Kidney epithelial cell (primary cell): ENCODE measurements around the gene DENND4B. TPM values are rescaled to one million over a fixed set of nuclear protein-coding genes. Genes with fewer than 3 reads are reported as not detected.

Experiments
- DNase-seq: peaks from one replicate; pipeline ENCODE4 v3.0.0-alpha.2; 2010; ENCODE audit warnings: low read depth
- H3K27me3 ChIP-seq: 2 replicates; pipeline ENCODE4 v1.6.0; 2011; ENCODE audit warnings: low read length; ENCODE audit not compliant: control insufficient read depth, insufficient read depth
- H3K36me3 ChIP-seq: 2 replicates; pipeline ENCODE4 v1.5.1; 2011; ENCODE audit warnings: low read length; ENCODE audit not compliant: control insufficient read depth, insufficient read depth
- H3K4me3 ChIP-seq: 2 replicates; pipeline ENCODE4 v1.5.1; 2011; ENCODE audit warnings: low read depth, mild to moderate bottlenecking, control low read depth, low read length
- total RNA-seq: library from RNA; depleted of rRNA; stranded (reverse); fragments of >200 nt; gene quantifications from 2 replicates; pipeline ENCODE4 v1.2.3, GENCODE V29; 2015
- TF ChIP-seq, protein P1 (sequence below): IDR thresholded peaks from 2 replicates; pipeline ENCODE4 v1.5.1; 2011; ENCODE audit warnings: mild to moderate bottlenecking, moderate library complexity, low read length, control low read depth, inconsistent platforms; ENCODE audit not compliant: insufficient read depth, poor library complexity, severe bottlenecking

The DENND4B gene
- total RNA-seq, 1 donor from 2014 or later, result 25.1 TPM

DNA sequence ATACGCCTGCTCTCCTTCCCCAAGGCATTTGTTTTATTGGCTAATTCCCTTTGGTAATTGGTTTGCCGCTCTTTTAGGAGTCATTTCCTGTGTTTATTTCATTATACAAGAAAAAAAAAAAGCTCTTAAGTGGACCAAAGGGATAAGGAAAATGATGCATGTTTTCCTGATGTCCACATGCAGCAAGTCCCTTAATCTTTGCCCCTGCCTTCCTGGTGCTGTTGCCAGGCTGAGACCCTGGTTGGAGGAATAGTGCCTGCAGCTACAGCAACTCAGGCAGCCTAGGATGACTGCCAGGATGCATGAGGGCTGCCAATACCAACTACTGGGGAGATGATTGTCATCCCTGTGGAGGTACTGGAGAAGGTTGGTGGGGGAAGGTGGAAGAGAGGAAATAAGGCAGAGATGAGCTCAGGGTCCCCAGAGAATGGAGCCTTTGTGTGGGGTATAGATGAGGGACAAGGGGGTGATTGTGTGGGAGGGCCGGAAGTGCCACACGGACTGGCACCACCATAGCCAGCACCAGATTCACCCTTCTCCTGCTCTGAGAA is 17.7 kb downstream of the DENND4B start:
- TF ChIP-seq, protein P1, sequence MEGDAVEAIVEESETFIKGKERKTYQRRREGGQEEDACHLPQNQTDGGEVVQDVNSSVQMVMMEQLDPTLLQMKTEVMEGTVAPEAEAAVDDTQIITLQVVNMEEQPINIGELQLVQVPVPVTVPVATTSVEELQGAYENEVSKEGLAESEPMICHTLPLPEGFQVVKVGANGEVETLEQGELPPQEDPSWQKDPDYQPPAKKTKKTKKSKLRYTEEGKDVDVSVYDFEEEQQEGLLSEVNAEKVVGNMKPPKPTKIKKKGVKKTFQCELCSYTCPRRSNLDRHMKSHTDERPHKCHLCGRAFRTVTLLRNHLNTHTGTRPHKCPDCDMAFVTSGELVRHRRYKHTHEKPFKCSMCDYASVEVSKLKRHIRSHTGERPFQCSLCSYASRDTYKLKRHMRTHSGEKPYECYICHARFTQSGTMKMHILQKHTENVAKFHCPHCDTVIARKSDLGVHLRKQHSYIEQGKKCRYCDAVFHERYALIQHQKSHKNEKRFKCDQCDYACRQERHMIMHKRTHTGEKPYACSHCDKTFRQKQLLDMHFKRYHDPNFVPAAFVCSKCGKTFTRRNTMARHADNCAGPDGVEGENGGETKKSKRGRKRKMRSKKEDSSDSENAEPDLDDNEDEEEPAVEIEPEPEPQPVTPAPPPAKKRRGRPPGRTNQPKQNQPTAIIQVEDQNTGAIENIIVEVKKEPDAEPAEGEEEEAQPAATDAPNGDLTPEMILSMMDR, result no peak
- no peak overlapping the region for H3K4me3 ChIP-seq
- DNase-seq, result no peak
- H3K27me3 ChIP-seq, result no peaks in the 10 kb centered on the region
- H3K36me3 ChIP-seq, result no peaks in the 10 kb centered on the region

DNA sequence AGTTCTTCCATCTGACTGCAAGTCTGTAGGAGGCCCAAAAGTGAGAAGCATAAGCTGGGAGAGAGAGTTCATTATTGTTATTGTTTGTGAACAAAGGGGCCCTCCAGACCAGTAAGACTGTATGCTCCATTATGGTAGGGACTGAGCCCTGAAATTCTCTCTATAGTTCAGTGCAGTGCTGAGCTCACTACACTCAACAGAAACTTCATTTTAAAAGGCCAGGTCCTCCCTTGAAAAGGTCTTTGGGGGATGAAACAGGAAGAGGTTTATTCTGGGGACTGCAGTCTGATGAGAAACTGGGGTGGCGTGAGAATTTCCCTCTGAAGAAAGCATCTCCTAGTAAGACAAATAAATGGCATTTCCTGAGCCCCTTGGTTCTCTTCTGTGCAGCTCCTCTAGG is 18.3 kb downstream of the DENND4B start:
- TF ChIP-seq, protein P1, result no peak
- no peak for DNase-seq

DNA sequence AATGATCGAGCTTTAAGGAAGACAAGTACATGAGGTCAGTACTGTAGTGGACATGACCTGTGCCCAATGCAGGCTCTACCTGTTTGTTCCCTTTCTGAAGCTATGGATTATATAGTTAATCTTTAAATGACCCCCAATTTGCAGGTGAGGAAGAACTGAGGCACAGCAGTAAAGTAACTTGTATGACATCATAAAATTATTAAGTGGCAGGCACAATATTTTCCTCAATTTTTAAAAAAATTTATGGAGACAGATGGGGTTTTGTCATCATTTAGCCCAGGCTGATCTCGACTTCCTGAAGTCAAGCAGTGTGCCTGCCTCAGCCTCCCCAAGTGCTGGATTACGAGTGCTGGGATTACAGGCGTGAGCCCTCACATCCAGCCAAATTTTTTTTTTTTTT is 20.1 kb downstream of the DENND4B start:
- TF ChIP-seq, protein P1, result no peak
- DNase-seq, result no peak
- Histone ChIP-seq H3K4me3 (no peak overlapping the region), H3K36me3 (no peaks in the 10 kb centered on the region), H3K27me3 (no peaks in the 10 kb centered on the region)

More for the DNA sequence above, 18.3 kb downstream of the DENND4B start:
- Histone ChIP-seq H3K4me3 (no peak overlapping the region), H3K27me3 (no peaks in the 10 kb centered on the region), H3K36me3 (no peaks in the 10 kb centered on the region)

DNA sequence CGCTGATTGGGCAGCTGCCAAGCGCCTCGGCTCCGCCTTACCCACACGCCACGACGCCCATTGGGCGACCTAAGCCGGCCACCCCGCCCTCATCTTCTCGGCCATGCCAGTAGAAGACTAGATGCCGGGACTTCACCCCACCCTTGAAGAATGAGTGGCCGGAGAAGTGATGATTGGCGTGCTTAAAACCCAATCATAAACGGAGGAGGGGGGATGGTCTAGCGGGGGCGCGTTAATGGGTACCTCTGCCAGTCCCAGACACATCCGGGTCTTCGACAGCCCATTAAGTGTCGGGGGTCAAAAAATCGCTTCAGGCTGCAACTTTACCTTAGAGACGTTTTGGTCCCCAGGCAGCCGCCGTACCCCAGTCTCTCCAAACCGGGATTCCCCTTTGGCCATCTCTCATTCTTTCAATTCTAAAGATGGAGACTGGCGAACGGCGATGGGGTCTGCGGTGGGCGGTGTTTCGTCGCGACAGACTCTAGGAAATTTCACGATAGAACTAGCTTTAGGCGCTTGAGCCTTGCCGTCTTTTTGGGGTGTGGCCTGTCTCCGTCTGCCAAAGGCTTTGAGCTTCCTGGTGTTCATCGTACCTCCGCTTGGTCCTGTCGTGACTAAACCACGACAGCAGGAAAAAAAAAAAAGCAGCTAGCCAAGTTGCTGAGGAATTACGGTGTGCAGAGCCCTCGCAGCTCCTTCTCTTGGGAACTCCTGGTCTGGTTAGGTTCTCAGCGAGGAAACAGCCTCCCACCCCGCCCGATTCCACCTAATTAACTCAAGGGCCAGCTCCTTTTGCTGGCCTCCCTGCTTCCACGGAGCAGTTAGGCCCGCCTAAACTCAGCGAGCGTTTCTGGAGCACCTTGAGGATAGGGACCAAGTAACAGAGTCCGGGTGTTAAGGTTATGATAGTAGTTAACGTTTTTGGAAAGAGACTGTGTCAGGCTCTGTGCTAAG is 23.3 kb downstream of the DENND4B start, which contains the start of gene GATAD2B:
Gene GATAD2B (minus strand): TSS at position 1 of the 954 bp plus-strand sequence. CDS start 94,625 bp downstream, outside the sequence.
- Histone ChIP-seq H3K4me3 (peak within 1 kb of the TSS; percentile 84), H3K27me3 (no peaks in the 10 kb centered on the region), H3K36me3 (no peaks in the 10 kb centered on the region)
- peak; percentile 97 for DNase-seq
- TF ChIP-seq, protein P1, result no peak

DNA sequence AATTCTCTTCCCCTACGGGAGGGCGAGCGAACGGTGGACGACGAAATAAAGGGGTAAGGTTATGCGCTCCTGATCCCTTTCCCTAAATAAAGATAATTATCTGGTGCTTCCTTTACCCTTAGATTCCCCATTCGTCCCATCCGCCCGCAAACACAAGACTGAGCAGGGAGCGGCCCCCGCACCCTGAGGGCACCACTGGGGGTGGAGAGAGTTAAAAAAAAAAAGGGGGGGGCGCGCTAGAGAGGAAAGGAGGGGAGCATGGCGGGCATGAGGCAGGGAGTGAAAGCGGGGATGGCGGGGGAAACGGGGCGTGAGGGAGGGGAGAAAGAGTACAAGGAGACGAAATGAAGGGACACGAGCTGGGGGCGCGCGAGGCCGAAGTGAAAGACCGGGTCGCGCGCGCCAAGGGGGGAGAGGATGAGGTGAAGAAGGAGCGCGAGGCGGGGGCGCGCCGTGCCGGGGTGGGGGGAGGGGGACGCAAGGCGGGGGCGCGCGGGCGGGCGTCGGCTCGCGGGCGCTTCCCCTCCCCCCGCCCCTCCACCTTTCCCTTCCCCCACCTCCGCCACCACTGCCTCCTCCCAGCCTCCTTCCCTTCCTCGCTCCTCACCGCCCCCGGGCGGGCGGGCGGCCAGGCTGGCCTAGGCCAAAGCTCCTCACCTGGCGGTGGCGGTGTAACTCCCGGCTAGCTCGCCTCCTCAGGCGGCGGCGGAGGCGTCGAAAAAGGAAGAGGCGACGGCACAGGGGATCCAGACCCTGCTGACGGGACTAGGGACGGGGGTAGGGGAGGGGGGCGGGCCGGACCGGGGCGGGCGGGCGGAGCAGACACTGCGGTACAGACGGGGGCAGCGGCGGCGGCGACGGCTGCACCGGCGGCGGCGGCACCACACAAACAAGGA is 24.2 kb downstream of the DENND4B start:
- DNase-seq, result no peak
- Histone ChIP-seq H3K27me3 (no peaks in the 10 kb centered on the region), H3K36me3 (no peaks in the 10 kb centered on the region), H3K4me3 (peak overlapping the region; percentile 84)
- TF ChIP-seq, protein P1, result peak; percentile 31
